Smooth muscle cell (in vitro differentiated cells): ENCODE measurements around the gene CRISPLD2. TPM values are rescaled to one million over a fixed set of nuclear protein-coding genes. Genes with fewer than 3 reads are reported as not detected.
A peak's percentile ranks its signal among the peaks of the same experiment; 100 is the strongest.
"Not testable (repeated sequence)": the region's sequence is repeated elsewhere in the genome, so short reads cannot be mapped to it uniquely, and the experiment has no call there.

ENCODE experiments used
- DNase-seq: peaks from one replicate; lab custom pipeline; 2025; ENCODE audit not compliant: unreplicated experiment; lab: John Stamatoyannopoulos, UW
- H2AFZ ChIP-seq: fragments of 200-600 bp; sonication (generic); 2 replicates; pipeline ENCODE4 v1.6.0; 2016; ENCODE audit warnings: antibody characterized with exemption, low read depth, mild to moderate bottlenecking
- H3F3A ChIP-seq: fragments of 200-600 bp; sonication (generic); 2 replicates; pipeline ENCODE4 v1.6.0; 2017; ENCODE audit warnings: antibody characterized with exemption, low read depth
- H3K27ac ChIP-seq: fragments of 200-600 bp; sonication (generic); 2 replicates; pipeline ENCODE4 v1.5.1; 2016; ENCODE audit warnings: low read depth, mild to moderate bottlenecking
- H3K27me3 ChIP-seq: fragments of 200-600 bp; sonication (generic); 2 replicates; pipeline ENCODE4 v1.6.1; 2016; ENCODE audit warnings: low read depth, mild to moderate bottlenecking
- H3K36me3 ChIP-seq: fragments of 200-600 bp; sonication (generic); 2 replicates; pipeline ENCODE4 v1.5.1; 2016; ENCODE audit warnings: low read depth
- H3K4me1 ChIP-seq: fragments of 200-600 bp; sonication (generic); 2 replicates; pipeline ENCODE4 v1.5.1; 2016; ENCODE audit warnings: low read depth
- H3K4me2 ChIP-seq: fragments of 200-600 bp; sonication (generic); 2 replicates; pipeline ENCODE4 v1.6.0; 2016; ENCODE audit warnings: mild to moderate bottlenecking
- H3K4me3 ChIP-seq: fragments of 200-600 bp; sonication (generic); 2 replicates; pipeline ENCODE4 v1.5.1; 2016; ENCODE audit warnings: mild to moderate bottlenecking
- H3K79me2 ChIP-seq: fragments of 200-600 bp; sonication (generic); 2 replicates; pipeline ENCODE4 v1.6.0; 2016; ENCODE audit warnings: low read depth, mild to moderate bottlenecking
- H3K9ac ChIP-seq: fragments of 200-600 bp; sonication (generic); 2 replicates; pipeline ENCODE4 v1.6.0; 2016; ENCODE audit warnings: low read depth
- H3K9me3 ChIP-seq: fragments of 200-600 bp; sonication (generic); replicated peaks from 2 replicates; pipeline ENCODE4 v1.5.1; 2016; ENCODE audit warnings: low read depth
- H4K20me1 ChIP-seq: fragments of 200-600 bp; sonication (generic); 2 replicates; pipeline ENCODE4 v1.6.0; 2016; ENCODE audit warnings: low read depth
- CTCF ChIP-seq: fragments of 200-600 bp; sonication (generic); IDR thresholded peaks from 2 replicates; pipeline ENCODE4 v1.5.1; 2017; ENCODE audit warnings: borderline replicate concordance, mild to moderate bottlenecking, antibody characterized with exemption; ENCODE audit not compliant: insufficient read depth, poor library complexity, severe bottlenecking
- WGBS: methylation state at CpG from one replicate; pipeline ENCODE4 v1.1.7; 2016; ENCODE audit warnings: low lambda C conversion rate; 5-methylcytosine and 5-hydroxymethylcytosine counted together
- polyA plus RNA-seq: library from polyadenylated mRNA; unstranded; fragments of >200 nt; fragmentation: Nextera tagmentation; extraction: Ambion mirVana; gene quantifications from 2 replicates; pipeline ENCODE4 v1.2.1, GENCODE V29; 2016
- total RNA-seq: library from RNA; depleted of rRNA; stranded (reverse); fragments of >200 nt; gene quantifications from 2 replicates; pipeline ENCODE4 v1.2.3, GENCODE V29; 2014

The CRISPLD2 gene
- total and polyA plus RNA-seq, 2 experiments from 2014 or later: 63.1 to 105 TPM

GRCh38 chr16:84868829-84869472 is 49.2 kb downstream of the CRISPLD2 start:
- TF ChIP-seq CTCF: no peak
- peaks cover 7% of the 10 kb centered on the region for H3K36me3 ChIP-seq
- no peak overlapping the region for H3K4me3 ChIP-seq
- H3K79me2 ChIP-seq: no peaks in the 10 kb centered on the region
- 97% methylated on average over 17 of the region's 17 CpGs for WGBS
- no peak overlapping the region for H3K27ac ChIP-seq
- no peak overlapping the region for H3K9ac ChIP-seq
- H4K20me1 ChIP-seq: no peaks in the 10 kb centered on the region
- H2AFZ ChIP-seq: no peak overlapping the region
- H3K27me3 ChIP-seq: no peaks in the 10 kb centered on the region
- H3K4me1 ChIP-seq: no peaks in the 10 kb centered on the region
- H3K9me3 ChIP-seq: no peaks in the 10 kb centered on the region
- H3K4me2 ChIP-seq: no peak overlapping the region
- no peak for DNase-seq
- H3F3A ChIP-seq: peaks cover 8% of the 10 kb centered on the region

DNA sequence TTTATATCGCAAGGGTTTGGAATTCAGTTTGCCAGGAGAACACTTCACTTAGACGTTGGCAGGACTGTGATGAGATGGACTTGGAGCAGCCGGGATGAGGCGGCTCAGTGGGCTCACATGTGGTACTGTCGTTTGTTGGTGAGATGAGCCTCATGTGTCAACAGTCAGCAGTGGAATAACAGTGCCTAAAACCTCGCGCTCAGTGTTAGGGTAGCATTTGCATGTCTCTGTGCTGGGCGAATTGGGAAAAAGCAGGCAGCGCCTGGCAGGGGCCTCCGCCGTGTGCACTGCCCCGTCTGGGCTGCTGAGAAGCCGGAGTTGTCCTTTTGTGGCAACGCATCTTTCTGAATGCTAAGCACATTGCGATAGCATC is 49.7 kb downstream of the CRISPLD2 start:
- H3K27ac ChIP-seq: no peak overlapping the region
- H3K9me3 ChIP-seq: no peaks in the 10 kb centered on the region
- DNase-seq: no peak
- H3K4me3 ChIP-seq: no peak overlapping the region
- H4K20me1 ChIP-seq: no peaks in the 10 kb centered on the region
- whole genome bisulfite sequencing: 95% methylated on average over 15 of the region's 15 CpGs
- no peaks in the 10 kb centered on the region for H3K4me1 ChIP-seq
- no peak overlapping the region for H3K4me2 ChIP-seq
- peaks cover 12% of the 10 kb centered on the region for H3F3A ChIP-seq
- no peaks in the 10 kb centered on the region for H3K79me2 ChIP-seq
- H3K36me3 ChIP-seq: peaks cover 7% of the 10 kb centered on the region
- no peak for TF ChIP-seq CTCF
- H2AFZ ChIP-seq: no peak overlapping the region
- H3K9ac ChIP-seq: no peak overlapping the region
- H3K27me3 ChIP-seq: no peaks in the 10 kb centered on the region

- not testable (repeated sequence) for H3K9ac ChIP-seq, H3K27ac ChIP-seq, H3K4me2 ChIP-seq, H3K79me2 ChIP-seq, H3K36me3 ChIP-seq, H3K4me1 ChIP-seq, H4K20me1 ChIP-seq, H2AFZ ChIP-seq, DNase-seq, H3K4me3 ChIP-seq, H3K27me3 ChIP-seq, H3K9me3 ChIP-seq
- WGBS: 97% methylated on average over 17 of the region's 17 CpGs
- H3F3A ChIP-seq: peaks cover 19% of the 10 kb centered on the region
Observed at GRCh38 chr16:84872971-84873370, 53.2 kb downstream of the CRISPLD2 start.

DNA sequence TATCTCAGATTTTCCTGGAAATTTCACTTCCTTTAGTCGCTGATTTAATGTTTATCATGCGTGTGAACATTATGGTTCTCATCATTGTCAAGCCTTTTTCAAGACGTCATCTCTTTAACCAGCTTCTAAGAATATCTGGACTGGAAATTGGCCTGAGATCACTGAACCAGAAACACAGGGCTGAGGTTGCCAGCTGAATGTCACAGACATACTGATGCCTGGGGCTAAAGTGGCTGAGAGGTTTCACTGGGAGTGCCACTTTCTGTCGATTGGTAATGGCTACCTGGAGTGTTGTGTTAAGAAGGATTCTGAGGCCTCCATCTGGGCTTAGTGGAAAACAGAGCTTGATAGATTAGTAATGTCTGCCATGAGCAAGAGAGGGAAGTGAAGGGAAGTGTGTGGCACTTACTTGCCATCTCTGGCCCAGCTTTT is 54.2 kb downstream of the CRISPLD2 start:
- no peaks in the 10 kb centered on the region for H3K9me3 ChIP-seq
- H3K4me1 ChIP-seq: no peaks in the 10 kb centered on the region
- H4K20me1 ChIP-seq: no peaks in the 10 kb centered on the region
- H3F3A ChIP-seq: peaks cover 19% of the 10 kb centered on the region
- H3K9ac ChIP-seq: no peak overlapping the region
- TF ChIP-seq CTCF: no peak
- H3K4me2 ChIP-seq: no peak overlapping the region
- peak overlapping the region; percentile 63 for H3K27ac ChIP-seq
- no peak overlapping the region for H2AFZ ChIP-seq
- peaks cover 3% of the 10 kb centered on the region for H3K36me3 ChIP-seq
- WGBS: 59% methylated on average over 4 of the region's 4 CpGs
- no peak overlapping the region for H3K4me3 ChIP-seq
- DNase-seq: no peak
- H3K27me3 ChIP-seq: no peaks in the 10 kb centered on the region
- H3K79me2 ChIP-seq: no peaks in the 10 kb centered on the region
